ENCODE results near the gene BLOC1S4. TPM values are rescaled to one million over a fixed set of nuclear protein-coding genes. Genes with fewer than 3 reads are reported as not detected.
"Not testable (repeated sequence)": the region's sequence is repeated elsewhere in the genome, so short reads cannot be mapped to it uniquely, and the experiment has no call there.

BLOC1S4 gene
- total RNA-seq, 1 donor from 2014 or later: 6.0 TPM

GRCh38 chr4:6709230-6710114 is 6.5 kb upstream of the BLOC1S4 start, which contains the start of gene MRFAP1L1:
Gene MRFAP1L1, minus strand, starts transcription at chr4:6709865. Its CDS starts 236 bp downstream, at chr4:6709629.
- DNase-seq (ENCODE audit: missing footprints): peak; percentile 98
- peak; percentile 92 for ATAC-seq
- intact Hi-C loops (cut with DNase I): loop anchor here (2.0 kb wide), 1 partner anchor 35 kb away; a partner anchor contains a TSS

GRCh38 chr4:6710282-6710681 is 5.7 kb upstream of the BLOC1S4 start:
- DNase-seq (ENCODE audit: missing footprints) (no peak), ATAC-seq (no peak)
- intact Hi-C loops (cut with DNase I): no loop called here

- DNase-seq (ENCODE audit: missing footprints) (no peak), ATAC-seq (no peak)
- intact Hi-C loops (cut with DNase I): no loop called here
Observed at GRCh38 chr4:6710996-6711395, 5.0 kb upstream of the BLOC1S4 start.

DNA sequence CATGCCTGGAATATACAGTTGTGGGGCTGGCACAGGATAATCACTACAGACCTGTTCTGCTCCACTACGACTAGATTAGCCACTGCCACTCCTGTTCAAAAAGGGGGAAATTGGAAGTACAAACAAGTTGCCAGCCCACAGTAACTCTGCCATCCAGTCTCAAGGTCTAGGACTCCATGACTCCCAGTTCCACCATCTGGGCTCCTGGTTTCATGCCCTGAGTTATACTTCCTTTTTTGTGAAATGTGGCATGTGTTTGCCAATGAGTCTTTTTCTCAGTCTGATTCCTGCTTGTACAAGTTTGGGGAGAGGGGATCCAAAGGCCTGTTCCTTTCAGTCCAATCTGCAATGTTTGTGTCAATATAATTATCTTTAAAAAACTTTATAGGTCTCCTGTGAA is 1.0 kb upstream of the BLOC1S4 start:
- no peak for ATAC-seq
- intact Hi-C loops (cut with DNase I): loop anchor here (1.0 to 5.0 kb wide), 3 partner anchors 75 to 272 kb away; partner anchors contain the start of gene MRFAP1
- no peak for DNase-seq (ENCODE audit: missing footprints)

DNA sequence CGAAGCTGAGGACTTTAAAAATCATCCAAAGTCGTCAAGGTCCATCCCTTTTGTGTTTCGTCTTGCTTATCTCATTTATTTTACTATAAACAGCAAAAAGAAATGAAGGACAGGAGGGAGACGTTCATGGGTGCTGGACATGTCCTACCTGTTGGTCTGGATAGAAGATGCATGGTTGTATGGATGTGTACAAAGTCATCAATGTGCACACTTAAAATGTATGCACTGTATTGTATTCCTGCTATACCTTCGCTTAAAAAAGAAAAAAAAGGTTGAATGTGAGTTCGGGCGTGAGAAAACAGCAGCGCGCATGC is 313 bp upstream of the BLOC1S4 start:
- ATAC-seq (no peak), DNase-seq (ENCODE audit: missing footprints) (no peak)
- intact Hi-C loops (cut with DNase I): loop anchor here (1.0 to 5.0 kb wide), 3 partner anchors 75 to 272 kb away; partner anchors contain the start of gene MRFAP1

GRCh38 chr4:6716958-6717655 is 1.1 kb downstream of the BLOC1S4 start:
- ATAC-seq: no peak
- intact Hi-C loops (cut with DNase I): loop anchor here (5.0 kb wide), 2 partner anchors 170 to 270 kb away; no protein-coding TSS in a partner anchor

DNA sequence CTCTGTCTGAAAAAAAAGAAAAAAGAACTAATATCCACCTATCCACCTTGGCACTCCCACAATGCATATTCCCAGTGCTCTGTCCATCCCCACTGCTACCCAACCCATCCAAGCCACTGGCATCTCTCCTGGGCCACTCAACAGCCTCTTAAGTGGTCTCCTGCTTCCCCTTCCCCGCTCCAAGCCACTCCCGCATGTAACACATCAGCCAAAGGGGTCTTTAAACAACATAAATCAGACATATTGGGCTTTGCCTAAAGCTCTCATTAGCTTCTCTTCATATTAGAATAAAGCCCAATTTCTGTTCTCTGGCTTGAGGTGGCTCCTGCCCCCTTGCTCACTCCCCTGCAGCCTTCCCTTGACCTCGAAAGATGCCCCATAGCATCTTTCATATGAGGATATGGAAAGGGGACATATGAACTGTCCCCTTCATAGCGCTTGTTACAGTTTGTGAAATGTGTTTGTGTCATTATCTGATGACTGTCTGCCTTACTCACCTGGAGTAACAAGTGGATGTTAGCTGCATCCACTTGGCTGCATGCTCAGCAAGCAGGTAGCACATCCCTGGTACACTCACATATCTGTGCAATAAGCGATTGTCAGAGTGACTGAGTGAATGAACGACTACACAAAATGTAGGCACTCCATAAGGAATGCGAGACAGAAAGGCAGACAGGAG is 3.1 kb downstream of the BLOC1S4 start:
- ATAC-seq (no peak), DNase-seq (ENCODE audit: missing footprints) (no peak)
- intact Hi-C loops (cut with DNase I): loop anchor here (5.0 kb wide), 2 partner anchors 168 to 268 kb away; no protein-coding TSS in a partner anchor

More at GRCh38 chr4:6716958-6717655, 1.1 kb downstream of the BLOC1S4 start:
- DNase-seq (ENCODE audit: missing footprints): no peak

DNA sequence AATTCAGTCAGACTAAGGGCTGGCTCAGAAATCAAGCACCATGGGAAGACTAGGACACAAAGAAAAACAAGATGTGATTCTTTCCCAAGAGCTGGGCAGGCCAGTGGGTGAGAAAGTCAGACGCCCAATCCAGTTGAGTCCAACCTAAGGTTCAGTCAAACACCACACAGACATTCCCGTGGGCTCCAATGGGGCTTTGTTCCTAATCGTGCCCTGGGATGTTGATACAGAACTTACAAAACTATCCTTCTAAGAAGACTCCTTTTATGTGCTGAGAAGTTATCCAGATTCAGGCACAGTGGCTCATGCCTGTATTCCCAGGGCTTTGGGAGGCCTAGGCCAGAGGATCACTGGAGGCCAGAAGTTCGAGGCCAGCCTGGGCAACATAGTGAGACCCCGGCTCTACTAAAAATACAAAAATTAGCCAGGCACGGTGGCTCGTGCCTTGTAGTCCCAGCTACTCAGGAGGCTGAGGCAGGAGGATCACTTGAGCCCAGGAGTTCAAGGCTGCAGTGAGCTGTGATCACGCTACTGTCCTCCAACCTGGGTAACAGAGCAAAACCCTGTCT is 3.7 kb downstream of the BLOC1S4 start:
- intact Hi-C loops (cut with DNase I): loop anchor here (1.0 to 5.0 kb wide), 5 partner anchors 63 to 351 kb away; partner anchors contain the start of gene KIAA0232

DNA sequence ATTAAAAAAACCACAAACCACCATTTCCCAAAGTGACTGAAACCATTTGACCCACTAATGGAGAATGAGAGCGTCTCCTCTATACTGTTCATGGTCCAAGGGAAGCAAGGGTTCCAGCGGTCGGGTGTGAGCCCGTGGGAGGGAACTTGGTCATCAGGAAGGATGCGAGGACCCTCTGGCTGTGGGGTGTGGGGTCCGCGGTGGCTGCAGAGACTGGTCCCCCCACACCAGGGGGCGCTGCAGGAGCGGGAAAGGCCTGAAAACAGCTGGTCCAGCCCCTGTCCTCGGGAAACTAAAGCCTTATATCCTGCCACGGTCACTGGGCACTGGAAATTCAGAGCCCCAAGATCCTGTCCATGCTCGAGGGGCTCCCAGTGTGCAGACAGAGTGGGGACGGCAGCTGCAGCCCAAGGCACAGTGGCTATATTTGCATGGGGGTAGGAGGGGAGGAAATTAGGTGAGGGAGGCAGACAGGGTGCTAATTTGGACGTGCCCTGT is 4.3 kb downstream of the BLOC1S4 start:
- ATAC-seq: peak; percentile 78

More for the DNA sequence above, 3.7 kb downstream of the BLOC1S4 start:
- no peak for DNase-seq (ENCODE audit: missing footprints)
- ATAC-seq: no peak

GRCh38 chr4:6721121-6721520 is 5.1 kb downstream of the BLOC1S4 start:
- no peak for DNase-seq (ENCODE audit: missing footprints)
- intact Hi-C loops (cut with DNase I): loop anchor here (2.0 kb wide), 2 partner anchors 62 to 350 kb away; partner anchors contain the start of gene KIAA0232
- ATAC-seq: no peak

More for the DNA sequence above, 4.3 kb downstream of the BLOC1S4 start:
- intact Hi-C loops (cut with DNase I): loop anchor here (1.0 to 2.0 kb wide), 3 partner anchors 63 to 351 kb away; partner anchors contain the start of gene KIAA0232
- peak; percentile 90 for DNase-seq (ENCODE audit: missing footprints)

GRCh38 chr4:6722891-6723290 is 6.9 kb downstream of the BLOC1S4 start:
- ATAC-seq (no peak), DNase-seq (ENCODE audit: missing footprints) (no peak)
- intact Hi-C loops (cut with DNase I): no loop called here

DNA sequence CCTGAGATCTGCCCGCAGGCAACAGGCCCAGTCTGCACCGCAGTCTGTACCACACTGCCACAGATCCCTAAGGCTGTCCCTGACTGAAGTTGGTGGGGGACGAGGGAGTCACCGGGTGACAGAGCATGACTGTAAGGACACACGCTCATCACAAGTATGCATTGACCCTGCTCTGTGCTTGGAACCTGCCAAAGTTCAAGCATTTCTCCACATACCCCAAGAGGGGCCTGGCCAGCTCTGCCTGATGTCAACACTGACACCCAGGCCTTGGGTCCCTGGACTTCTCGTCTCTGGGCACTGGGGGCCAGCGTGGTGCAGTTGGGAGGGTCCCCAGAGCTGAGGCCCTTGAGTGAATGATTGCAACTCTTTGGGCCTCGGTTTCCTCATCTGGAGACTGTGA is 7.9 kb downstream of the BLOC1S4 start:
- DNase-seq (ENCODE audit: missing footprints) (no peak), ATAC-seq (no peak)
- intact Hi-C loops (cut with DNase I): no loop called here

- intact Hi-C loops (cut with DNase I): no loop called here
- DNase-seq (ENCODE audit: missing footprints) (no peak), ATAC-seq (no peak)
Observed at GRCh38 chr4:6724421-6725111, 8.6 kb downstream of the BLOC1S4 start.

DNA sequence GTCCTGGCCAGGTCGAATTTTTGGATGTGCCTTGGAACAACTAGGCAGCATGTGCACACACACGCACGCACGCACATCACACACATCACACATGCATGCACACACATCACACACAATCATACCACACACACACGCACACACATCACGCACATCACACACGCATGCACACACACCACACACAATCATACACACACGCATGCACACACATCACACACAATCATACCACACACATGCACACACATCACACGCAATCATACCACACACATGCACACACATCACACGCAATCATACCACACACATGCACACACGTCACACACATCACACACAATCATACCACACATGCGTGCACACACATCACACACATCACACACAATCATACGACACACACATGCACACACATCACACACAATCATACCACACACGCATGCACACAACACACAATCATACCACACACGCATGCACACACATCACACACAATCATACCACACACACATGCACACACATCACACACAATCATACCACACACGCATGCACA is 9.5 kb downstream of the BLOC1S4 start:
- DNase-seq (ENCODE audit: missing footprints); ATAC-seq; intact Hi-C loops (cut with DNase I): not testable (repeated sequence)

DNA sequence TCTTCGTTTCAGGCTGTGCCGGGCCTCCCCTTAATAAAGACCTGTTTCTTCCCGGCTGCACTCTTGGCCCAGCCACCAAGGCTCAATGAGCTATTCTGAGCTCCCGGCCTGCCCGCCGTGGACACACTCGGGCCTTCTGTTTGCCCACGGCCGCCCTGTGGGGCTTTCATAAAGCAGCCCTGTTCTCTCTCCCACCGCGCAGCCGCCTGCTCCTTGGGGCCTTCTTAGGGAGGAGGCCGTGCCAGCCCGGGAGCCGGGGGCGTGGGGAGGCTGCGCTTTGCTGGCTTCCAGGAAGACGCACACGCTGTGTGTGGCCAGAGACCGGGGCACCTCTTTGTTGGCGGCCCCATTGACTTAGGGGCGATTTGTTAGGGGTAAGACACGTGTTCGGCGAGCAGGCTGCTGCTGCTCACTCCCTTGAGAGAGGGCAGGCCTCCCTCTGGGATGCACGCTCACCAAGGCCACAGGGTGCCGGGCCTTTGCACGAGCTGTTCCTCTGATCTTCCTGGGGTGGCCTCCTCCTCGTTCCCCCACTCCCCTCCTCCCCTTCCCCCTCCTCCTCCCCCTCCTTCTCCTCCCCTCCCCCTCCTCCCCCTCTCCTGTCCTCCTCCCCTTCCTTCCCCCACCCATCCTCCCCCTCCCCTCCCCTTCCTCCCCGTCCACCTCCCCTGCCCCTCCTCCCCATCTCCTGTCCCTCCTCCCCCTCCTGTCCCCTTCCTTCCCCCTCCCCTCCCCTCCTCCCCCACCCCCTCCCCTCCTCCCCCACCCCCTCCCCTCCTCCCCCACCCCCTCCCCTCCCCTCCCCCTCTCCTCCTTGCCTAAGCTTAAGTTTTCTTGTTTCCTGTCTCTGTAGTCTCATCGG is 11.3 kb downstream of the BLOC1S4 start:
- ATAC-seq: no peak

DNA sequence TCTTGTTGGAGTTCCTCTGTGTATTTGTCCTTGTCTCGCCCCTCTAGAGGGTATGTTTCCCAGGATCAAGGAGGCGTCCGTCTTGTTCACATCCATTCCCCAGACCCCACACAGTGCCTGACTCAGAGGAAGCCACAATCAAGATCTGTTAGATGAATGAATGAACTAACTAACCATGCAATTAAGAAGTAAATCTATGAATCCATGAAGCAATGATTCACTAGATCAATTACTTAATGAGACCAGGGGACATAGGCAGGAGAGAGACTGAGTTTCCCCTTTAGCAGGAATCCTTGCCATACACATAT is 11.9 kb downstream of the BLOC1S4 start:
- no peak for ATAC-seq
- intact Hi-C loops (cut with DNase I): no loop called here

More for the DNA sequence above, 11.3 kb downstream of the BLOC1S4 start:
- DNase-seq (ENCODE audit: missing footprints): no peak
- intact Hi-C loops (cut with DNase I): no loop called here

More for the DNA sequence above, 11.9 kb downstream of the BLOC1S4 start:
- DNase-seq (ENCODE audit: missing footprints): no peak
